ENCODE data around the gene PYGL. TPM values are rescaled to one million over a fixed set of nuclear protein-coding genes. Genes with fewer than 3 reads are reported as not detected.
"Not testable (repeated sequence)": the region's sequence is repeated elsewhere in the genome, so short reads cannot be mapped to it uniquely, and the experiment has no call there.

The PYGL gene
- total RNA-seq, 2 donors from 2014 or later, result 15.4 to 23.6 TPM

GRCh38 chr14:50922803-50923202 is 21.5 kb downstream of the PYGL start:
- Histone ChIP-seq H3K27ac (no peak overlapping the region), H3K4me1 (replicated peaks) (no peaks in the 10 kb centered on the region), H3K27me3 (replicated peaks; ENCODE audit: insufficient read depth) (no peaks in the 10 kb centered on the region), H3K4me3 (no peak overlapping the region), H3K36me3 (no peaks in the 10 kb centered on the region), H3K9me3 (no peaks in the 10 kb centered on the region)
- 91% methylated on average over 2 of the region's 2 CpGs for WGBS
- no peak for DNase-seq (ENCODE audit: low spot score)
- intact Hi-C loops (cut with DNase I), result no loop called here
- TF ChIP-seq CTCF (IDR thresholded peaks at IDR 0.05), result no peak
- TF ChIP-seq POLR2AphosphoS5 (IDR thresholded peaks at IDR 0.05), result no peak
- no peak for TF ChIP-seq POLR2A (IDR thresholded peaks at IDR 0.05)

- Histone ChIP-seq H3K36me3 (no peaks in the 10 kb centered on the region), H3K27ac (no peak overlapping the region), H3K9me3 (no peaks in the 10 kb centered on the region), H3K4me3 (no peak overlapping the region), H3K27me3 (replicated peaks; ENCODE audit: insufficient read depth) (no peaks in the 10 kb centered on the region), H3K4me1 (replicated peaks) (no peaks in the 10 kb centered on the region)
- intact Hi-C loops (cut with DNase I), result no loop called here
- no peak for DNase-seq (ENCODE audit: low spot score)
- WGBS, result 71% methylated on average over 9 of the region's 9 CpGs
- TF ChIP-seq POLR2A (IDR thresholded peaks at IDR 0.05) (no peak), CTCF (IDR thresholded peaks at IDR 0.05) (no peak), POLR2AphosphoS5 (IDR thresholded peaks at IDR 0.05) (no peak)
These were observed 23.6 kb downstream of the PYGL start for GRCh38 chr14:50920482-50921230.

GRCh38 chr14:50919524-50919923 is 24.8 kb downstream of the PYGL start:
- H3K27ac ChIP-seq; H3K36me3 ChIP-seq; intact Hi-C loops (cut with DNase I); H3K27me3 ChIP-seq (replicated peaks; ENCODE audit: insufficient read depth); DNase-seq (ENCODE audit: low spot score); H3K4me3 ChIP-seq; H3K9me3 ChIP-seq; H3K4me1 ChIP-seq (replicated peaks): not testable (repeated sequence)
- WGBS, result 86% methylated on average over 5 of the region's 5 CpGs

DNA sequence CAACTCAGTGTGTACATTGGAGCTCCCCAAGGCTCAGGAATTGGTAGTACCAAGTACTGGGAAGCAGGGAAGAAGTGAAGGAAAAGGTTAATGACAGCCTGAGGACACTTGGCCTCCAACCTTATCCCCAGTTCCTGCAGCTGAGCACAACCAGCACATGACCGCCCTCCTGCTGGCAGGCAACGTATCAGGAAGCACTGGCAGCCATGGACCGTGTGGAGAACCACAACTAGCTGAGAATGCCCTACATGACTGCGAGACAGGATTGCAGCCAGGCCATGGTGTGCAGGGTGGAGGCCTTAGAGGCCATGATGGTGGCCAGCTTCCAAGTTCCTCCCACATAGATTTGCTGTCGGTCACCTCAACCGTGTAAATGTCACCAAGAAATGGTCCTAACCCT is 26.8 kb downstream of the PYGL start:
- DNase-seq (ENCODE audit: low spot score), result no peak
- H3K27ac ChIP-seq, result no peak overlapping the region
- H3K4me3 ChIP-seq, result no peak overlapping the region
- H3K36me3 ChIP-seq, result peaks cover 0 to under 1% of the 10 kb centered on the region in 2 donors
- no peaks in the 10 kb centered on the region for H3K9me3 ChIP-seq
- no peaks in the 10 kb centered on the region for H3K27me3 ChIP-seq (replicated peaks; ENCODE audit: insufficient read depth)
- H3K4me1 ChIP-seq (replicated peaks), result no peaks in the 10 kb centered on the region
- no peak for TF ChIP-seq POLR2AphosphoS5 (IDR thresholded peaks at IDR 0.05)
- TF ChIP-seq POLR2A (IDR thresholded peaks at IDR 0.05), result no peak
- TF ChIP-seq CTCF (IDR thresholded peaks at IDR 0.05), result no peak
- intact Hi-C loops (cut with DNase I), result no loop called here
- WGBS, result 96% methylated on average over 6 of the region's 6 CpGs

GRCh38 chr14:50910495-50911420 is 33.5 kb downstream of the PYGL start:
- H3K27me3 ChIP-seq (replicated peaks; ENCODE audit: insufficient read depth), result no peaks in the 10 kb centered on the region
- intact Hi-C loops (cut with DNase I), result no loop called here
- no peak overlapping the region for H3K27ac ChIP-seq
- H3K9me3 ChIP-seq, result no peaks in the 10 kb centered on the region
- H3K36me3 ChIP-seq, result peaks cover 0 to 6% of the 10 kb centered on the region in 2 donors
- no peak overlapping the region for H3K4me3 ChIP-seq
- TF ChIP-seq POLR2A (IDR thresholded peaks at IDR 0.05) (no peak), POLR2AphosphoS5 (IDR thresholded peaks at IDR 0.05) (no peak), CTCF (IDR thresholded peaks at IDR 0.05) (no peak)
- no peaks in the 10 kb centered on the region for H3K4me1 ChIP-seq (replicated peaks)
- no peak for DNase-seq (ENCODE audit: low spot score)
- WGBS, result 78% methylated on average over 5 of the region's 5 CpGs
